Bronchial epithelial cell (primary cell): Measurements from ENCODE around the gene CAMK2A. TPM values are rescaled to one million over a fixed set of nuclear protein-coding genes. Genes with fewer than 3 reads are reported as not detected.

ENCODE experiments used
- DNase-seq: peaks from one replicate; pipeline ENCODE4 v3.0.0-alpha.2; 2010; ENCODE audit warnings: low read depth
- FAIRE-seq: peaks from 2 replicates; lab custom pipeline; 2011; peaks lifted over from hg19 to GRCh38; lab: Jason Lieb, UNC
- H3K27me3 ChIP-seq: 2 replicates; pipeline ENCODE4 v1.5.1; 2011; ENCODE audit warnings: low read length; ENCODE audit not compliant: control insufficient read depth, insufficient read depth
- H3K36me3 ChIP-seq: 2 replicates; pipeline ENCODE4 v1.5.1; 2011; ENCODE audit warnings: low read length; ENCODE audit not compliant: control insufficient read depth, insufficient read depth
- H3K4me3 ChIP-seq: 2 replicates; pipeline ENCODE4 v1.5.1; 2011; ENCODE audit warnings: mild to moderate bottlenecking, low read depth, low read length, control low read depth
- CTCF ChIP-seq: IDR thresholded peaks from 2 replicates; pipeline ENCODE4 v1.5.1; 2011; ENCODE audit warnings: mild to moderate bottlenecking, moderate library complexity, low read length, control low read depth, inconsistent platforms; ENCODE audit not compliant: insufficient read depth, severe bottlenecking
- total RNA-seq: library from RNA; depleted of rRNA; stranded (reverse); fragments of >200 nt; gene quantifications from 2 replicates; pipeline ENCODE4 v1.2.1, GENCODE V29; 2014

Gene CAMK2A
- total RNA-seq, 1 donor from 2014 or later, result under 0.01 TPM

GRCh38 chr5:150242251-150242894 lies 47.2 kb downstream of the CAMK2A start:
- Histone ChIP-seq H3K4me3 (no peak overlapping the region), H3K27me3 (peaks cover 9% of the 10 kb centered on the region), H3K36me3 (no peaks in the 10 kb centered on the region)
- FAIRE-seq (no peak), DNase-seq (no peak)
- TF ChIP-seq CTCF, result no peak

- DNase-seq (no peak), FAIRE-seq (no peak)
- peaks cover 9% of the 10 kb centered on the region for H3K27me3 ChIP-seq
- no peaks in the 10 kb centered on the region for H3K36me3 ChIP-seq
- H3K4me3 ChIP-seq, result no peak overlapping the region
- no peak for TF ChIP-seq CTCF
Measured at GRCh38 chr5:150241298-150242160, 48.0 kb downstream of the CAMK2A start.

GRCh38 chr5:150239794-150240122 lies 49.8 kb downstream of the CAMK2A start:
- FAIRE-seq (peak; percentile 60), DNase-seq (no peak)
- H3K27me3 ChIP-seq, result peaks cover 6% of the 10 kb centered on the region
- H3K4me3 ChIP-seq, result no peak overlapping the region
- no peaks in the 10 kb centered on the region for H3K36me3 ChIP-seq
- TF ChIP-seq CTCF, result no peak

- TF ChIP-seq CTCF, result no peak
- no peak overlapping the region for H3K4me3 ChIP-seq
- FAIRE-seq (no peak), DNase-seq (no peak)
- H3K36me3 ChIP-seq, result no peaks in the 10 kb centered on the region
- peaks cover 6% of the 10 kb centered on the region for H3K27me3 ChIP-seq
Measured at GRCh38 chr5:150239099-150239793, 50.3 kb downstream of the CAMK2A start.

GRCh38 chr5:150238646-150239045 lies 50.9 kb downstream of the CAMK2A start:
- no peak for FAIRE-seq
- no peak for TF ChIP-seq CTCF
- DNase-seq, result no peak
- Histone ChIP-seq H3K4me3 (no peak overlapping the region), H3K27me3 (peaks cover 6% of the 10 kb centered on the region), H3K36me3 (no peaks in the 10 kb centered on the region)
